T-helper 9 cell (primary cell): Measurements from ENCODE around the gene ANO10.
"Not testable (repeated sequence)": the region's sequence is repeated elsewhere in the genome, so short reads cannot be mapped to it uniquely, and the experiment has no call there.

ENCODE experiments used
- DNase-seq: peaks from one replicate; pipeline ENCODE4 v3.0.0-alpha.2; 2020

Gene ANO10

DNA sequence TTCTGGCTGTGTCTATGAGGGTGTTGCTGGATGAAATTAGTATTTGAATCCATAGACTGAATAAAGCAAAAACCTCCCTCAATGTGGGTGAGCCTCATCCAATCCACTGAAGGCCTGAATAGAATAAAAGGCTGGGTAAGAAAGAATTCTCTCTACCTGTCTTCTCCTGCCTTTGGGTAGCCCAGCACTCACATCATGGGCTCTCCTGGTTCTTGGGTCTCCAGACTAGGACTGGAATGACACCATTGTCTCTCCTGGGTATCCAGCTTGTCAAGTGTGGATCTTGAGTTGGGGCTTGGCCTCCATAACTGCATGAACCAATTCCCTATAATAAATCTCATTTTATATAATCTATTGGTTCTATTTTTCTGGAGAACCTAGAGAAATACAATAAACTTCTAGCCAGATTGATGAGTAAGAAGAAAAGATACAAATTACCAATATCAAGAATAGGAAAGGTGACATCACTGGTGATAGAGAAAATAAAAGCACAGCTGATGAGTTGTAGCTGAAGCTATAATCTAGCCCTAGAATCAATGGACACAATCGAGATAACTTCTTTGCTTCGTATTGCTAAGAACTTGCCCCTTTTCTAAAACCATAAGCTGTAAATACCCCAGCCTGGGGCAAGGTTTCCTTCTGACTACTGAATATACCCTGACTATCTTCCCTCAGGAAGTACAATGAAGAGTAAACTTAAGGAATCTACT is 106.4 kb downstream of the ANO10 start:
- DNase-seq, result no peak

DNA sequence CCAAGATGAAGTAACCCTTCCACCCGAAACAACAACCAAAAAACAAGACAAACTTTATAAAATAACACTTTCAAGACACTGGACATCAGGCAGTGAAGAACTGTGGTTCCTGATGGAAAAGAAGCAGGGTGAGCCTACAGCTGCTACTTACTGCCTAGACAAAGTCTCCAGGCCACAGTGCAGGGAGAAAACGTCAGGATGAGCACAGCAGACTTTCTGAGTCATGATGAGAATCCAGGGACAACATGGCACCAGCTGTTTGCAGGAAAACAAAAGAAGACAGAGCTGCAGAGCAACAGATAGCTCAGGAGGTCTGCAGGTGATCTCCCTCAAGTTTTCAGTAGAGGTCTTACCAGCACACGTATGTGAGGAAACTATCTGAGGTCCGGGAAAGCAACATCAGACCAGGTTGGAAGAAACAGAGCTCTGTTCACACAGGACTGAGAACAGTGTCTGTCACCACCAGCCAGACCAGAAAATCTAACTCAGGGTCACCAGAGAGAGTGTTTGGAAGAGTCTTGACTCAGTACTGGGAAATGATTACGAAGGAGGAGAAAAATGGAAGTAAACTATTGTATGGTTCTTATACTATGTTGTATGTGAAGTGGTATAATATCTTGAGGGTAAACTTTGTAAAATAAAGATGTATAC is 108.9 kb downstream of the ANO10 start:
- DNase-seq, result no peak

DNA sequence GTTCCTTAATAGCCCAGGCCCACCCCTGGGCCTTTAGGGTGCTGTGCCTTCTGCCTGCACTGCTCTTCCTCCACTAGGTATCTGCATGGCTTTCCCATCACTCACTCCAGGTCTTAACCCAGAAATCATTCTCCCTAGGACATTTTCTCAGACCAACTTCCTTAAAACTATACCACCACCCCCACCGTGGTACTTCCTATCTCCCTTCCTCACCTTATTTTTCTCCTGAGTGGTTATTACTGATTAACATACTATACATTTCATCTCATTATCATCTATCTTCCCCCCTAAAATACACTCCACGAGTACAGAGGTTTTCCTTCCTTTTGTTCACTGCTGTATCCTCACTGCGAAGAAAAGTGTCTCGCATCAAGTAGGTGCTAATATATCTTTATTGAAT is 115.2 kb downstream of the ANO10 start:
- no peak for DNase-seq

DNA sequence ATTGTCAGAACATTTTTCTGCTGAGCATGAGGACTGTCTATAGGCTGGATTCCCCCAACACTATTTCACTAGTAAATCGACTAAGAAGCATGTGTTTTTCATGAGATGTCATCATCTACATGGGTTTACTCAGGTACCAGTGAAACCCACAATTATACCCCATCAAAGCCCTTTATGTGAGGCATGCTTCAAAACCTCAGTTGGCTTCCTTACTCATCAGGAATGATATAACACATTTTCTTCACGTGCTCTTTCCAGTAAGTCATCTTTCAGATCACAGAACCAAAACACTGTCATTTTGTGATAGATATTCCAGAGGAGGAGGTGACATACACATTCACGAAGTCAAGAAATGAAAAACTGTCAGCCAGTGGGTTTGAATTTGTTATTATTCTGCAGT is 116.5 kb downstream of the ANO10 start:
- DNase-seq, result no peak

DNA sequence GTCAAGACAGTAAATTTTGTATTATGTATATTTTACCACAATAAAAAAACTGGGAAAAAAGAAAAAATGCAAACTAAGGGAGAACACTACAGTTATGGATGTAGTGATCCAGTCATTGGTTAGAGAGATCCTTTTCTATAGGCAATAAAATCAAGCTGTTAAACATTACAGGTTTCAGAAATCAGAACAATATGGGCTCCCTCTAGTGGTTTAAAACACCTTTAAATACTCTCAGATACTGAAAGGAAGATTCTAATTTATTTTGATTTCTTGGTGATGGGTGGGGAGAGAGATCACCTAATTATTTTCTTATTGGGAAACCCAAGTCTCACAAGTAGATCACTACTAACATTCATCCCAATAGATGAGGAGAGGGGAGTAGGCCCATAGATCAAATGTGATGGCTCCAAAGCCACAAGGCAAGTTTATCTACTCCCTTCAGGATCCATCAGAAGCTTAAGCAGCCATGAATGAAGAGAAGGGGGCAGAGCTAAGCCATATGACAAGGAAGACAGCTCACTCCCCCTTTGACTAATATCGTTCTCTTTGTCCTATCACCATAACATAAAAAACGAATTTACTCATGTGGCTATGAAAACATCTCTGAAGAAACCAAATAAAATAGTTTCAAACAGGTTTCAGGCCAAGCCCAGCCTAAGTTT is 118.6 kb downstream of the ANO10 start:
- DNase-seq, result no peak

DNA sequence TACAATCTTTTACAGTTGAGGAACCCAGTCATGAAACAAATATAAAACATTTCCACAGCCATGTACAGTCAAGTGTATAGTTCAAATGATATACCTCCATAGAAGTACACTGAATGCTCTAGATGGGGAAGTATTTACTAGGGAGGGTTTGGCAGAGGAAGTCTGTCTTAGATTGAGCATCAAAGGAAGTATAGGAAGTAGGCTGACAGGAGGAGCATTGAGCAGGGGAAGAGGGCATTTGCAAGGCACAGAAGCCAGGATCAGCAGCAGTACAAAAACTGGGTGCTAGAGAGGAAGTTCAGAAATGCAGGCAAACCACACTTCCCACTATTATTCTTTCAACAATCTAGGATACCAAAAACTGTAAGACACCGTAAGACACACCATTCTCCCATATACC is 122.6 kb downstream of the ANO10 start:
- no peak for DNase-seq

DNA sequence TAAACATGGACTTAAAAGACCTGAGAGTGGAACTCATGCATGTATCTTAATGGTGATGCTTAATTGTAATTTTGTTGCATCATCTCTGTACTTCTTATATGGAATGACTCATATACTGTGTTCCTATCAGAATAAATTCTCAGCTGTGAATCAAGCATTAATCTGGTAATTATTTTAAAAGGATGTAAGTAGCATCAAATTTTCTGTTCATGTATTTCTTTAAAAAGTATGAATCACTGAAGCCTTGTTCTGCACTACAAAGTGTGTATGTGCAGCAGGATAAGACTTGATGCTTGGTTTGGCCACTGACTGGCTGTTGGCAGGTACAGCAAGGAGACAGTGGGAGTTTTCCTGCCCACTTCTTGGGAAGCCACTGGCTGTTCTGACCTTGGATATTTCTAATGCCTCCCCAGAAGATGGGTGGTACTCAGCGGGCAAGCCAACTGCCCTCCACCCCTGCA is 123.9 kb downstream of the ANO10 start:
- no peak for DNase-seq

DNA sequence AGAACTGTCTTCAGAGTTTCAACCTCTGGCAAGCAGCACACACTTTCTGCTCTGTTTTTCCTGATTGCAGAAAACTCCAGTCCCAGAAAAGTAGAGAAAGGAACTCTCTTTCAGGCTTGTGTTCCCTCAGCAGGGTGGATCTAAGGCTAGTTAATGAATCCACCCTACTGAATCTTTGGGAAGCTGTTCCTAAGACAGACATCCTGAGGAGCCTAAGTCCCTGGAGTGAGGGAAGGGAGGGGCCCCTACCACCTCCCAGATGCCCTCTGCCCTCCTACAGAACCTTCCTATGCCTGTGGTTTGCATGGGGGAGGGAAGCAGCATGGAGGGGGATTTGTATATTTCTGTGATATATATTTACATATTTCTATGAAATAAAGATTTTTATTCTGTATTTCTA is 124.4 kb downstream of the ANO10 start:
- no peak for DNase-seq

DNA sequence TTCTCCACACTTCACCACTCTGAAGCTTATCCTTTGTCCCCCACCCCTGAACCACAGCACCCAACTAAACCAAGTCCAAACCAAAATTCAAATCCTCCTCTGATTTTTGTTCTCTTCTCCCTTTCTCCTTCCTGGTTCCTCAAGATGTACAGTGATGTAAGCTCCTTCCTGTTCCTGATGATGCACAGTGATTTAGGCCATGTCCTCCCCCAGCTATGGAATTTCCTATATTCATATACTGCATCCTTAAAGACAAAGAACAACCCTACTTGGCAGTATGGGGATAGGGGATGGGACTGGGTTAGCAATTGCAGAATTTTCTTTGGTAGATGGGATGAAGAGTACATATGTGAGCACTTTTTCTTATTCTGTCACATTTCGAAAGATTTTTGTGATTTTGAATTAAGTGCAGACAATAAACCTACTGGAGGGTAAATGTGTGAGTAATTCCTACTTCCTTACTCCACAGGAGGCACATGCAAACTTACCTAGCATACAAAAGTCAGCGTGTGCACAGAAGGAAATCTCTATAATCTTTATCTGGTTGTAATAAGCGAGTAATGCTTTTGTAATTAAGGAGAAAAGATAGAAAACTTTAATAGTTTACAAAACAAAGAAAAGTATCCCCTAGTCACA is 125.0 kb downstream of the ANO10 start:
- DNase-seq, result no peak

DNA sequence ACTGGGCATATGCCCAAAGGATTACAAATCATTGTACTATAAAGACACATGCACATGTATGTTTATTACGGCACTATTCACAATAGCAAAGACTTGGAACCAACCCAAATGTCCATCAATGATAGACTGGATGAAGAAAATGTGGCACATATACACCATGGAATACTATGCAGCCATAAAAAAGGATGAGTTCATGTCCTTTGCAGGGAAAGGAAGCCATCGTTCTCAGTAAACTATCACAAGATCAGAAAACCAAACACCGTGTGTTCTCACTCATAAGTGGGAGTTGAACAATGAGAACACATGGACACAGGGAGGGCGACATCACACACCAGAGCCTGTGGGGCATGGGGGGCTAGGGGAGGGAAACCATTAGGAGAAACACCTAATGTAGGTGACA is 128.9 kb downstream of the ANO10 start:
- not testable (repeated sequence) for DNase-seq

DNA sequence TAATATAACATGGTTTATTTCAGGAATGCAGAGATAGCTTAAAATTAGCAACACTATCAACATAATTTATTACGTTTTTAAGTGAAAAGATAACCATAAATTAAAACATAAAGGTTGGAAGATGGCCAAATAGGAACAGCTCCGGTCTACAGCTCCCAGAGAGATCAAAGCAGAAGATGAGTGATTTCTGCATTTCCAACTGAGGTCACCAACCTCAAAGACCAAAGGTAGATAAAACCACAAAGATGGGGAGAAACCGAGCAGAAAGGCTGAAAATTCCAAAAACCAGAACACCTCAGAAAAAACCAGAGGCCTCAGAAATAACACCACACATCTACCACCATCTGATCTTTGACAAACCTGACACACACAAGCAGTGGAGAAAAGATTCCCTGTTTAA is 130.0 kb downstream of the ANO10 start:
- DNase-seq, result not testable (repeated sequence)

DNA sequence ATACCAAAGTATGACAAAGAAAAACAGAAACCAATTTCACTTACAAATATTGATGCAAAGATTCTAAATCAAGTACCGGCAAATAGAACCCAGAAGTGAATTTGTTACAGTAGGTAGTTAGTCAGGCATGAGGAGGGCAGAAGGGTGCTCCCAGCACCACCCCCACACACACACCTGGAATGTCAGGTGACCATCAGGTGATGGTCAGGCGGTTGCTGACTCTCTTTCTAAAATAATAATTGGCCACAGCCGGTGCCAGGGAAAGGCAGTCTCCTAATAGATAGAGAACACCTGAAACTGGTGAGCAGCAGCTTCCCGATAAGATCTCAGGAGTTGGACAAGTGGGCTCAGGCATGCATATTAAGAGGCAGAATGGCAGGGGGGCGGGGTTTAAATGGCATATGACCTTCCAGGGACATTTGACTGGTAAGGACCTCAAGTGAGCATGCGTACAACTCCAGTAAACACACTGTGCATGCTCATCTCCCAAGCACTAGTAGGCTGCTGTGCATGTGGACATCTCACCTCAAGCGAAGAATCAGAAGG is 131.1 kb downstream of the ANO10 start:
- DNase-seq, result no peak

DNA sequence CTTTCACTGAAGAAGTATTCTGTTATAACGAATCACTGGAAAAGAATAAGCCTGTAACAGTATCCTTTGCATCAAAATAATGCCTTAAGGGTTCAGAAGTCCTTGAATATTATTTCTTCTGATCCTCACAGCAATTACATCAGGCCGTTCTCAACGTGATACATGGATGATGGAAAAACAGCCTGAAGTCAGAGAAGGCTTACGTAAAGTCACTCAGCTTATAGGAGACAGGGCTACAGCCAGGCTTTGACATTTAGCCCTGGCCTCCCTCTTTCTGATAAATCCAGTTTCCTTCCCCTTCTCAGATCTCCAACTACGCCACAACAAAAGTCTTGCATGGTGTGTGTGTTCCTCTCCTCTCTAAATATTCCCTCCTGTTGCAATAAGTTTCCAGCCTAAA is 131.9 kb downstream of the ANO10 start:
- no peak for DNase-seq

DNA sequence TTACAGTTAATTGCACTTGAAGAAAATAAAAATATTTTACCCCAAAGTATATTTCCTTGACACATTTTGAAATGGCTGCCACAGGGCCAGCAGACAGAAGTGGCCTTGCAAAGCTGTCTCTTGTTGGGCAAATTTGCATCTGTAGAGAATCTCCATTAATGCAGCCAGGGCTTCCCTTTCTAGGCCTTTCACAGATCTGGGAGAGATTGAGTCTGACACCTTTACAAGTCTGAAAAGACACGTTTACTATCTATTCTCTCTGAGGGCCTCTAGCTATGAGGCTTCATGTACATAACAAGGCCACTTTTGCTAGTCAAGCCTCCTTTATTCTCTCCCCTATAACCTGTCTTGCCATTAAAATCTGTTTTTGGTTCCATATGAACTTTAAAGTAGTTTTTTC is 135.9 kb downstream of the ANO10 start:
- DNase-seq, result no peak

DNA sequence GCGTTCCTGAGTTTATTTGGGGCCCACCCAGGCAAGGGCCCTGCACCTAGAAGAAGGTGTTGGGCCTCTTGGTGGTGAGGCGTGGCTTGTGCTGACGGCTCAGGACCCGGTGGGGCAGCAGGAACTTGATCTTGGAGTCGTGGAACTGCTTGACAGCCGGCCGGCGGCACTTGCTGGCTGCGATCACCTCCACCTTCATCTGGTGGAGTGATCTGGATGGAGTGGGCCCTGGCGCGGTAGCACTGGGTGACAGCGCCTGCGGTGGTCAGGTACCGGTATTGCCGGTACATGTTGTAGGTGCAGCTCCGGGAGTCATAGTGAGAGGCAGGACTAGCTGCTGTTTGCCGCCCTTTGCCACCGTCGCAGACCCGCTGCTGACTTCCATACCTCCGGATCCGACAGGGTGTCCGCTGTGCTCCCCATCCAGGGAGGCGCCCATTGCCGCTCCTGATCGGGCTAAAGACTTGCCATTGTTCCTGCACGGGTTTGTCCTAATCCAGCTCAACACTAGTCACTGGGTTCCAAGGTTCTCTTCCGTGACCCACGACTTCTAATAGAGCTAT is 136.8 kb downstream of the ANO10 start:
- DNase-seq, result no peak

DNA sequence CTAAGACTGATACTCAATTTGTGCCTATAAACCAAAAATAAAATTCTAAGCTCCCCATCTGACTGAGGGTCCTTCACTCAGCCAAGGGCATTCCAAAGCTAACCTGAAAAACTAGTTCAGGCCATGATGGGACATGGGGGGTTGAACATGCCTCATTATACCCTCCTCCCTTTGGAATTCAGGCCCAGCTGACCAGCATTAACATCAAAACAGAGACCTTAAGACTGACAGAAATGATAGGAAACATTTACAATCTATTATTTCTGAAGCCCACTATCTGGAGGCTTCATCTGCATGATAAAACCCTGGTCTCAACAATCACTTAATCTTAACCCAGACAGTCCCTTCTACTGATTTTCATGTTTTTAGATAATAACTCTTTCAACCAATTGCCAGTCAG is 140.4 kb downstream of the ANO10 start:
- no peak for DNase-seq

DNA sequence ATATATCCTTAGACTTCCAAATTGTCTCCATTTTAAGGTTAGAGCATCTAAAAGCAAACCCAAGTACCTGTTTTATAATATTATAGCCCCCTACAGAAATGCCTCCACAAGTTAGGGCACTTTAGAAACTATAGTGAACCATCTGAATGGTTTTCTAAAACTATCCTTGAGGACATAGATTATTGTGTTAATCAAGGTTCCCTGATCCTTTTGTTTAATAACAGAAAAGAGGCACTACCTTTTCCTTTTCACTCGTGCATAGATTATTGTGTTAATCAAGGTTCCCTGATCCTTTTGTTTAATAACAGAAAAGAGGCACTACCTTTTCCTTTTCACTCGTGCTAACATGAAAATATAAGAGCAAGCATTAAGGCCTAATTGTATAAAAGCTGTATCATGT is 143.0 kb downstream of the ANO10 start:
- DNase-seq, result not testable (repeated sequence)

DNA sequence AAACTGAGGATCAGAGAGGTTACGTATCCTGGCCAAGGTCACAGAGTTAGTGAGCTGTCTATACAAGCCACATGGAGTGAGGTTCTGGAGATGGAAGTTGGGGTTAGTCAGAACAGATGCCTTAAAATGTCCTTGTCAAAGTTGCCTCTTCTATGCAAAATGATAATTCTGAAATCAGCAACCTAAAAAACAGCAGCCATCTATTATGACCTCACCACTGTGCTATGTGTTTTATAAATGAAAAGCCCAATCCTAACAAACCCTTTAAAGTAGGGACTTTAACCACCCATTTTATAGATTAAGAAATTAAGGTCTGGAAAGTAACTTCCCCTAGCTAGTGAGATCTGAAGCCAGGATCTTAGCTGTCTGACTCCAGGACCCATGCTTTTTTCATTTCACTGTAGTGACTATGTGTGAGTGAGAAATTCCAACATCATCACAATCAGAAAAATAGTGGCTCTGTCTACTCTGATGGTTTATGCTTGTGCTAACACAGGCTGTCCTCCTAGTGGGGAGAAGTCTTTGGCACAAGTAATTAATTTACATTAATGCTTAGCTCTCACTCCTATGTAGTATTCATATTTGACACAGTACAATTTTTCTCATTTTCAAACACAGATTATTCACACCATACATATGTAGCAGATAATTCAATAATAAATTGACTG is 143.6 kb downstream of the ANO10 start:
- no peak for DNase-seq

DNA sequence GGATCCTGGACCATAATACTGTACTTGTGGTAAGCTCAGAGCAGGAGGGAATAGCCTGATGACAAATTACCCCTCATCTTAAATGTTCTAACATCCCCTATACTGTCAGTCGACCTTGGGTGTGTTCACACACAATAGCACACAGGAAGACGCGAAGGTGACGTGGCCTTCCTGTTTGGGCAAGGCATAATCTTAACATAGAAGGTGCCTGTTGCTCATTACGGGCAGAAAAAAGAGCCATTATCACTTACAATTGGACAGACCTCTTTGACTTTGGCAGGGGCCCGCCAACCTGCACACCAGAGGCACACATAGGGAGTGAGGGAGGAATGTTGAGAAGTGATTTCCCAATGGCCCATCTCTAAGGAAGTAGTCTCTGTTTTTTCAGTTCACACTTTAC is 144.2 kb downstream of the ANO10 start:
- peak; percentile 56 for DNase-seq

DNA sequence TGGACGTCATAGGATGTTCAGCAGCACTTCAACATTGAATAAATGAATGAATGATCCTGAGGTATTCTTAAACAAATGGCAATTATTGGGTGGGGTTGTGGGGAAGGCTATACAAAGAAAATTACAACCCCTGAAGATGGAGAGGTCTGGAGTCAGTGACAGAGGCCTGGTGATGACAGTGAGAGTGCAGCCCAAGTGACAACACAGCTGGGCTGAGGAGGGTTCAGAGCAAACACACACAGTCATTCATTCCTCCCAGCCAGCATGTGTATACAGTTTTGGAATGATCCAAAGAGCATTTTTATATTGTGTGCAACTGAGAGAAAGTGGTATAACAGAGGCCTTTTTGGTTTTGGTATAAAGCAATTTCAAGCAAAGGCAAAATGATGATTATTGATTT is 148.1 kb downstream of the ANO10 start:
- DNase-seq, result no peak

DNA sequence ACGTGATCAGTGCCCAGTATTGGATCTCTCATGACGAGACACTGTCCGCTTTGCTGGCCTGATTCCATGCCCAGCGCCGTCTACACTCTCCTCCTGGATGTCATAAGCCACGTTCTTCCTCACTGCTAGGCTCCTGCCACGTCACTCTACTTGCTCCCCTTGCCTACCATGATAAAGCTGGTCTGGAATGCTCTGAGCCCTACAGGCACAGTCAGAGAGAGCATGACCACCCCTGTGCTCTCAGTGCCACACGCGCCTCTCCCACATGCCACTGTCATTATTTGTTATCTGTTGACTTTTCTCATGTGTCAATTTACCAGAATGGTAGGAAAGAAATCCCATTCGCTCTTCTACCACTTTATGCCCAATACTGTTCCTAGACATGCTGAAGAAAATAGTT is 148.6 kb downstream of the ANO10 start:
- DNase-seq, result no peak

DNA sequence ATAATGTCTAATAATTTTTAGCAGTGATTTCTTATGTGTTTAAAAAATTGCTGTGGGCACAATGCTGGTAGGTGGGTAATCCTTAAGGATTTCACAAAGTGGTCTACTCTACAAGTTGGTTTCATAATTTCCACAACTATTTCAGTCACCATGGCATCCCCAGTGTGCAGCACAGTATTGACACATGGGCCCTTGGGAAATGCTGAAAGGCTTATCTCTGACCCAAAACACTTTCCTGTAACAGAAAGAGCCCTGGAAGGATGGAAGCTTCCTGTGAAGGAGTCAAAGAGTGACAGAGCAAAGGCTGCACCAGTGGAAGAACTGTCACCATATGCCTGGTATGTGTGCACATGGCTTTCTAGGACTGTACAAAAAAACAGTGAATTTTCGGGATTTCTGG is 153.7 kb downstream of the ANO10 start:
- no peak for DNase-seq

DNA sequence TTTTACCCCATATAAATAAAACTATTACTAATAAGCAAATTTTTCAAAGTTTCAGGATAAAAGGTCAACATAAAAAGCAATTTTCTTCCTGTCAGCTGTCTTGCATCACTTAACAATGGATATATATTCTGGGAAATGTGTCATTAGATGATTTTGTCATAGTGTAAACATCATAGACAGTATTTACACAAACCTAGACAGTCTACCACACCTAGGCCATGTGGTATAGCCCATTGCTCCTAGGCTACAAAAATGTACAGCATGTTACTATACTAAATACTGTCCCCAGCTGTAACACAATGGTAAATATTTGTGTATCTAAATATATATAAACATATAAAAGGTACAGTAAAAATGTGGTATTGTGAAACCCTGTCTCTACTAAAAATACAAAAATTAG is 156.7 kb downstream of the ANO10 start:
- DNase-seq, result no peak
